Midbrain (tissue), 1 donor: ENCODE results near the gene CFAP46.
A peak's percentile ranks its signal among the peaks of the same experiment; 100 is the strongest.
"Not testable (repeated sequence)": the region's sequence is repeated elsewhere in the genome, so short reads cannot be mapped to it uniquely, and the experiment has no call there.

Source experiments
- DNase-seq: peaks from one replicate; lab custom pipeline; 2025; lab: John Stamatoyannopoulos, UW

CFAP46 gene

GRCh38 chr10:132844069-132844809 lies 98.1 kb downstream of the CFAP46 start:
- no peak for DNase-seq

DNA sequence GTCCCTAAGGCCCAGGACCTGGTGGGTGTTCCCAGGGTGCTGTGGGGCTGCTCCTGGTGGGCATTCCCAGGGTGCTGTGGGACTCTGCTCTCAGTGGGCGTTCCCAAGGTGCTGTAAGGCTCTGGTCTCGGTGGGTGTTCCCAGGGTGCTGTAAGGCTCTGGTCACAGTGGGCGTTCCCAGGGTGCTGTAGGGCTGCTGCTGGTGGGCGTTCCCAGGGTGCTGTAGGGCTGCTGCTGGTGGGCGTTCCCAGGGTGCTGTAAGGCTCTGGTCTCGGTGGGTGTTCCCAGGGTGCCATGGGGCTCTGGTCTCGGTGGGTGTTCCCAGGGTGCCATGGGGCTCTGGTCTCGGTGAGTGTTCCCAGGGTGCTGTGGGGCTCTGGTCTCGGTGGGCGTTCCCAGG lies 99.1 kb downstream of the CFAP46 start:
- not testable (repeated sequence) for DNase-seq

- DNase-seq = no peak
Measured at GRCh38 chr10:132842397-132842796, 100.0 kb downstream of the CFAP46 start.

- DNase-seq = no peak
Measured at GRCh38 chr10:132841615-132841975, 100.8 kb downstream of the CFAP46 start.

- no peak for DNase-seq
Measured at GRCh38 chr10:132840698-132841614, 101.4 kb downstream of the CFAP46 start.

DNA sequence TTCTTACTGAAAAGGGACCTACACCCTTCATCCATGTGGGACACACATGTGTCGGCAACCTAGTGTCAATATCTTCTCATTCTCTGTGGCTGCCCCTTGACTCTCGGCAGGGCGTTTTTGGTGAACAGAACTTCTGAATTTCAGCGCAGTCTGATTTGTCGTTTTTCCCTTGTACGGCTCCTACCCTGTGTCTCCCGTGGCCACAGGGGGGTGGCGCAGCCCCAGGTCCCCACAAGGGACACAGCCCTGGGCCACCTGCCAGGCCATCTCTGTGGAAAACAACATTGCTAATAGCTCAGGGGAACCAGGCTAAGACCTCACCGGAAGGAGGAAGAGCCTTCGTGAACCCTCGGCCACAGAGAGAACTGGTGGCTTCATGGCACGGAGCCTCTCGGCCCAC lies 103.3 kb downstream of the CFAP46 start:
- DNase-seq = no peak

GRCh38 chr10:132838346-132838970 lies 103.9 kb downstream of the CFAP46 start:
- no peak for DNase-seq

- DNase-seq = no peak
Measured at GRCh38 chr10:132837905-132838304, 104.5 kb downstream of the CFAP46 start.

GRCh38 chr10:132836832-132837540 lies 105.4 kb downstream of the CFAP46 start:
- DNase-seq = peak; percentile 56

DNA sequence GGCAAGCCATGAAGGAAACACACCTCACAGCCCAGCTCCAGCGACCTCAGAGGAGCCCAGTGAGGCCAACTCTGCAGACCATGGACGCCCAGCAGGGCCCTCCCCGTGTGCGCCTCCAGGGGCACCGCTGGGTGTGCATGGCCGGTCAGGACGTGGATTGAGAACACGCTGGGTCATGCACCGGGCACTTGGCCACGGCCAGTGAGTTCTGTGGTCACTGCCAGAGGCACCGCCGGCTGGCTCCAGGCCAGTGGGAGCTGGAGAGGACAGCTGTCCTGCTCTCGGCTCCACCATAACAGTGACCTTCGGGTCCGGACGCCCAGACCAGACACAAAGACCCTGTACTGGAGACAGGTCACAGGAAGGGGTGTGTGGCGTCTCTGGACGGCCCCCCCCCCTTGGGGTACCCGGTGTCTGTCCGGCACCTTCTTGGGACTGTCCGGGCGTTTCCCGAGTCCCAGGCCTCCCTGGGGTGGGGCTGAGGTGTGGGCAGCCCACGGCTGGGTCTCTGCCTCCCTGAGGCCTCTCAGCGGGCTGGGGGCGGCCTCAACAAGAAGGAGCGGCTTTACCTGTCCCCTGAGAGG lies 106.0 kb downstream of the CFAP46 start:
- DNase-seq = no peak

GRCh38 chr10:132835848-132836233 lies 106.5 kb downstream of the CFAP46 start:
- DNase-seq = no peak

DNA sequence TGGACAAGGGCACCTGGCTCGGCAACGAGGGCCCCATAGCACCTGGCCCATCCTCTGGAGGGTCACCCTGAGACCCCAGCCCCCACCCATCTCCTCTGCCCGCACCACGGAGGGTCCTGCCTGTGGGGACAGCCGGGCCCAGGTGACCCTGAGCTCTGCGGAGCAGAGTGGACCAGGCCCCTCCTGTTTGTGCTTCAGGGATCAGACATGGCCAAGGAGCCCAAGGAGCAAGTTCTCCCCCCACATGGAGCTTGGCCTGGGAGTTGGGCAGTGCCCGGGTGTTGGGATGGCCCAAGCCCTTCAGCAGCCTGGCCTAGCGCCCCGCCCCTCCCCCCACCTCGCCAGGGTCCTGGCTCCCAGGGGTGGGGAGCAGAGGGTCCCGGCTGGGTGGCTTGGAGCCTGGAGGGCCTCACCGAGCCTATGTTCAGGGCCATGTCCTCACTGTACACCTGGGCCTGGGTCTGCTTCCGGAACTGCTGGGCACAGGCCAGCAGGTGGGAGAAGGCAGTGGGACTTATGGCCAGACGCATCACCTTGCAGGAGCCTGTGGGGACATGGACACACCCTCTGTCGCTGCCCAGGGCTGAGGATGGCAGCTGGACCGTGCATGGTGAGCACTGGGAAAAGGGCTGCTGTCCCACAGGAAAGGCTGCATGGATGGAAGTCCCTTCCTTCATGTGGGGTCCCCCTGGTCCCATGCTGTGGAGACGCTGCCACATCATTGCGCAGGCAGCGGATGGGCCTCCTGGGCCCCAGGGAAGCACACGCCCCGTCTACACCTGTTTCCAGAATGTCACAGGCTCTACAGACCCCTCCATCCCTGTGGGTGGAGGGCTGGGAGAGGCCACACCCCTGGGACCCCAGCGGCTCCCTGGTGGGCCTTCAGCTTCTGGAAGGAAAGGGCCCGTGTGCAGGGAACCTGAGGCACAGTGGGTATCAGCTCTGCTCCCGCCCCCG lies 107.2 kb downstream of the CFAP46 start:
- DNase-seq = no peak

DNA sequence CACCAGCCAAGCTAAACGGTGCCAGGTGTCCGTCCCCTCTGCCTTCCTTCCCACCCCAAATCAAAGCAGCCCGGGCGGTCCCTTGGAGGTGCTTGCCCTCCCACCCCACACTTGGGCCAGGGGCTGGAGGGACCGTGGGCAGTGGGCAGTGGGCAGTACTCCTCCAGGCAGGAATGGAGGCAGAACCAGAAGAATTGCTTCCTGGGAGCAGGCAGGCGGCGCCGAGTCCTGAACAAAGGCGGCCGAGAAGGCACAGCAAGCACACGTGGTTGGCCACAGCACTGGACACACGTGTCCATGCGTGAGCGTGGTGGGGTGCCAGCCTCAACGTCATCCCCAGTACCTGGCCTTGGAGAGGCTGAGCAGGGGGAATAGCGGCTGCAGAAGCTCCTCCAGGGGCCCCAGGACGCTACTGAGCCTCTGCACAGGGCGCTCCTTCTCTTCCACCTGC lies 108.0 kb downstream of the CFAP46 start:
- DNase-seq = no peak

- DNase-seq = no peak
Measured at GRCh38 chr10:132833421-132834111, 108.8 kb downstream of the CFAP46 start.

- no peak for DNase-seq
Measured at GRCh38 chr10:132832186-132832969, 110.0 kb downstream of the CFAP46 start.

DNA sequence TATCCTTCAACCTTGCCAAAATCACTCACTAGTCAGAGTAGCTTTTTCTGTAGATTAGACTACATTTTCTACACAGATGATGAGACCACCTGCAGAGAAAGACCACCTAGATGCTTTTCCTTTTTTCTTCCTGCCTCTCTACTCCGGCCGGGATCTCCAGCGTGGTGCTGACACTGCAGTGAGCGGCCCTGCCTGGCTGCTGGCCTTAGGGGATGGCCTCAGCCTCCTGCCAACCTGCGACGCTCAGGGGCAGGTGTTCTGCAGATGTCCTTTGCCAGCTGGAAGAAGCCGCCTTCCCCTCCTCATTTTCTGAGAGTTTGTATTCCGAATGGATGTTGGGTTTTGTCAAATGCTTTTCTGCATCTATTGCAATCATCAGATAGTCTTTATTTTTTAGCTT lies 113.0 kb downstream of the CFAP46 start:
- DNase-seq = no peak

DNA sequence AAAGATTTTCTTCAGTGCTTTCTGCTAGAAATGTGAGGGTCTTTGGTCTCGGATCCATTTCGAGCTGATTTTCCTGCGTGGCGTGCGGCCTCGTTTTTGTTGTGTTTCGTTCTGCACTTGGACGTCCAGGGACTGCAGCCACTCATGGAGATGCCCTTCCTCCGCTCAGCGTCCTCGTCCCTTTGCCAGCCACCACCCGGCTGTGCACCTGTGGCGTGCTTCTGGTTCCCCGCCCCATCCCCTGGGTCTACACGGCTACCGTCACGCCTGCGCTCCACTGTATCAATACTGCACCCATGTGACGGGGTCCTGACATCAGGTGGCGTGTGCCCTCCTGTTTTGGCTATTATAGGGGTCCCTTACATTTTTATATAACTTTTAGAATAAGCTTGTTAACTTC lies 113.7 kb downstream of the CFAP46 start:
- DNase-seq = no peak

- DNase-seq = no peak
Measured at GRCh38 chr10:132827861-132828539, 114.4 kb downstream of the CFAP46 start.

DNA sequence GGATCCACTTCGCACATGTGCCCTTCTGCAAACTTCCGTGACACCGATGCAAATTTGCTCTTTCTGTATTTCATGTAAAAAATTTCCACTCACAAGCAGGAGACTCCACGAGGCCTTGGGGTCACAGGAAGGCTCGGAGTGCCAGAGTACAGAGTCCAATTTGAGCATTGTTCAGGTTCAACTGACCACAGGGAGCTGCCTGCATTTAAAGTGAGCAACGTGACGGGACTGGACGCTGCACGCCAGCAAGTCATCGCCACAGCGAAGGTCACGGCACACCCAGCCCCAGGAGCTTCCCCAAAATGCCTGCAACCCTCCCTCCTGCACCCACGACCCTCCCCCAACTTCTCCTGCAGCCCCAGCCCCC lies 115.0 kb downstream of the CFAP46 start:
- no peak for DNase-seq
